ENCODE measurements around the gene LRRC55.

Gene LRRC55

GRCh38 chr11:57239348-57239747 is 57.6 kb downstream of the LRRC55 start:
- no peak for DNase-seq (ENCODE audit: low read depth)

- no peak for DNase-seq (ENCODE audit: low read depth)
Measured at GRCh38 chr11:57240007-57240406, 58.3 kb downstream of the LRRC55 start.

GRCh38 chr11:57240757-57241156 is 59.0 kb downstream of the LRRC55 start:
- no peak for DNase-seq (ENCODE audit: low read depth)
